Neural cell (in vitro differentiated cells): ENCODE data around the gene LRP1. TPM values are rescaled to one million over a fixed set of nuclear protein-coding genes. Genes with fewer than 3 reads are reported as not detected.

Source experiments
- H2AFZ ChIP-seq: fragments of 200-600, 300-800 bp; sonication (generic), shearing (Covaris generic); 2 replicates; pipeline ENCODE4 v1.6.0; 2014; ENCODE audit warnings: low read depth, mild to moderate bottlenecking, antibody characterized with exemption, low read length, moderate library complexity
- H3F3A ChIP-seq: fragments of 200-600 bp; shearing (Covaris generic); 2 replicates; pipeline ENCODE4 v1.6.1; 2016; ENCODE audit warnings: mild to moderate bottlenecking, moderate library complexity, mixed read lengths, antibody characterized with exemption, low read length; ENCODE audit not compliant: insufficient read depth, poor library complexity, severe bottlenecking
- H3K27ac ChIP-seq: fragments of 200-600, 300-800 bp; sonication (generic), shearing (Covaris generic); 2 replicates; pipeline ENCODE4 v1.5.1; 2014; ENCODE audit warnings: mild to moderate bottlenecking, low read length, moderate library complexity
- H3K27me3 ChIP-seq: fragments of 300-800, 200-600 bp; sonication (generic), shearing (Covaris generic); 2 replicates; pipeline ENCODE4 v1.6.0; 2014; ENCODE audit warnings: mild to moderate bottlenecking, low read depth, low read length, moderate library complexity; ENCODE audit not compliant: insufficient read depth
- H3K36me3 ChIP-seq: fragments of 300-800, 200-600 bp; sonication (generic), shearing (Covaris generic); 2 replicates; pipeline ENCODE4 v1.5.1; 2014; ENCODE audit warnings: mild to moderate bottlenecking, antibody characterized with exemption, low read length, moderate library complexity; ENCODE audit not compliant: insufficient read depth
- H3K4me2 ChIP-seq: fragments of 300-800, 200-600 bp; sonication (generic), shearing (Covaris generic); 2 replicates; pipeline ENCODE4 v1.6.0; 2014; ENCODE audit warnings: mild to moderate bottlenecking, low read length
- H3K4me3 ChIP-seq: fragments of 300-800, 200-600 bp; sonication (generic), shearing (Covaris generic); 2 replicates; pipeline ENCODE4 v1.5.1; 2014; ENCODE audit warnings: mild to moderate bottlenecking, low read length, moderate library complexity
- H3K79me2 ChIP-seq: fragments of 200-600 bp; shearing (Covaris generic); replicated peaks from 2 replicates; pipeline ENCODE4 v1.6.0; 2014; ENCODE audit warnings: mild to moderate bottlenecking, low read length, moderate library complexity; ENCODE audit not compliant: insufficient read depth
- H3K9ac ChIP-seq: fragments of 300-800, 200-600 bp; sonication (generic), shearing (Covaris generic); 2 replicates; pipeline ENCODE4 v1.6.1; 2016; ENCODE audit warnings: mild to moderate bottlenecking, low read length, mixed read lengths
- H3K9me2 ChIP-seq: fragments of 200-600 bp; shearing (Covaris generic); 2 replicates; pipeline ENCODE4 v1.6.1; 2016; ENCODE audit warnings: mild to moderate bottlenecking, low read length, mixed read lengths; ENCODE audit not compliant: insufficient read depth
- H3K9me3 ChIP-seq: fragments of 200-600, 300-800 bp; sonication (generic), shearing (Covaris generic); 2 replicates; pipeline ENCODE4 v1.6.1; 2016; ENCODE audit warnings: mild to moderate bottlenecking, mixed run types, low read length, moderate library complexity, mixed read lengths
- H4K20me1 ChIP-seq: fragments of 200-600 bp; shearing (Covaris generic); 2 replicates; pipeline ENCODE4 v1.6.1; 2016; ENCODE audit warnings: mild to moderate bottlenecking, mixed run types; ENCODE audit not compliant: insufficient read depth
- CTCF ChIP-seq: fragments of 450-650 bp; IDR thresholded peaks from 2 replicates; pipeline ENCODE4 v1.5.1; 2014; ENCODE audit warnings: antibody characterized with exemption, mild to moderate bottlenecking, moderate library complexity; ENCODE audit not compliant: poor library complexity, severe bottlenecking
- EP300 ChIP-seq: fragments of 450-650 bp; conservative IDR thresholded peaks from 2 replicates; pipeline ENCODE4 v1.6.1; 2014; ENCODE audit warnings: antibody characterized with exemption, mild to moderate bottlenecking, moderate library complexity; ENCODE audit not compliant: poor library complexity, severe bottlenecking
- EZH2 ChIP-seq: fragments of 200-600, 300-800 bp; shearing (Covaris generic), sonication (generic); IDR thresholded peaks from 2 replicates; pipeline ENCODE4 v1.6.1; 2014; ENCODE audit warnings: antibody characterized with exemption, low read length, borderline replicate concordance, mild to moderate bottlenecking; ENCODE audit not compliant: insufficient read depth, poor library complexity, severe bottlenecking
- MXI1 ChIP-seq: fragments of 450-650 bp; conservative IDR thresholded peaks from 2 replicates; pipeline ENCODE4 v1.6.1; 2014; ENCODE audit warnings: antibody characterized with exemption, mild to moderate bottlenecking; ENCODE audit not compliant: poor library complexity, severe bottlenecking
- POLR2AphosphoS5 ChIP-seq: IDR thresholded peaks from 2 replicates; pipeline ENCODE4 v1.6.1; 2012
- RAD21 ChIP-seq: fragments of 450-650 bp; conservative IDR thresholded peaks from 2 replicates; pipeline ENCODE4 v1.6.1; 2014; ENCODE audit warnings: antibody characterized with exemption, mild to moderate bottlenecking, moderate library complexity
- REST ChIP-seq: IDR thresholded peaks from 2 replicates; pipeline ENCODE4 v1.6.1; 2012; ENCODE audit warnings: borderline replicate concordance
- SMC3 ChIP-seq: fragments of 450-650 bp; conservative IDR thresholded peaks from 2 replicates; pipeline ENCODE4 v1.6.1; 2014; ENCODE audit warnings: antibody characterized with exemption, mild to moderate bottlenecking, moderate library complexity; ENCODE audit not compliant: poor library complexity
- TAF1 ChIP-seq: IDR thresholded peaks from 2 replicates; pipeline ENCODE4 v1.6.1; 2012; ENCODE audit warnings: low read depth
- polyA plus RNA-seq: library from polyadenylated mRNA; depleted of rRNA; stranded (reverse); fragments of >200 nt; gene quantifications from 2 replicates; pipeline ENCODE4 v1.2.3, GENCODE V29; 2014

The LRP1 gene
- polyA plus RNA-seq, 1 donor from 2014 or later, result 18.2 TPM

GRCh38 chr12:57224973-57225679 is 96.8 kb downstream of the LRP1 start:
- peaks cover 78% of the 10 kb centered on the region for H3K27me3 ChIP-seq
- TF ChIP-seq SMC3, result no peak
- peak; percentile 30 for TF ChIP-seq CTCF
- no peak for TF ChIP-seq EP300
- no peak for TF ChIP-seq EZH2
- no peak for TF ChIP-seq MXI1

GRCh38 chr12:57225680-57226210 is 97.5 kb downstream of the LRP1 start:
- H3K4me3 ChIP-seq, result no peak overlapping the region

More at GRCh38 chr12:57224973-57225679, 96.8 kb downstream of the LRP1 start:
- H4K20me1 ChIP-seq, result no peaks in the 10 kb centered on the region
- H3K4me2 ChIP-seq, result no peak overlapping the region
- H3K27ac ChIP-seq, result no peak overlapping the region
- no peaks in the 10 kb centered on the region for H3F3A ChIP-seq
- H3K9me2 ChIP-seq, result no peaks in the 10 kb centered on the region
- no peak overlapping the region for H2AFZ ChIP-seq
- H3K36me3 ChIP-seq, result no peaks in the 10 kb centered on the region
- H3K9ac ChIP-seq, result no peak overlapping the region
- no peak overlapping the region for H3K4me3 ChIP-seq
- no peaks in the 10 kb centered on the region for H3K79me2 ChIP-seq
- H3K9me3 ChIP-seq, result no peaks in the 10 kb centered on the region

More at GRCh38 chr12:57225680-57226210, 97.5 kb downstream of the LRP1 start:
- Histone ChIP-seq H3K36me3 (no peaks in the 10 kb centered on the region), H3K4me2 (no peak overlapping the region), H2AFZ (no peak overlapping the region), H4K20me1 (no peaks in the 10 kb centered on the region), H3K79me2 (no peaks in the 10 kb centered on the region), H3F3A (no peaks in the 10 kb centered on the region), H3K27me3 (peaks cover 72% of the 10 kb centered on the region), H3K9me2 (no peaks in the 10 kb centered on the region), H3K9ac (no peak overlapping the region), H3K27ac (no peak overlapping the region), H3K9me3 (no peaks in the 10 kb centered on the region)
- TF ChIP-seq CTCF (no peak), EP300 (no peak), RAD21 (no peak), POLR2AphosphoS5 (no peak), REST (no peak), SMC3 (no peak), TAF1 (no peak)
